HL-60 (cell line): Measurements from ENCODE around the gene ISG15.
A peak's percentile ranks its signal among the peaks of the same experiment; 100 is the strongest.

ENCODE experiments used
- DNase-seq, 2 experiments: peaks; one replicate each; pipeline ENCODE4 v3.0.0-alpha.2; 2010 to 2020; ENCODE audit warnings: low read depth in 1 of 2, low spot score in 1 of 2
- H3K27ac ChIP-seq: fragments of 250-450 bp; sonication (Bioruptor Pico); replicated peaks from 2 replicates; pipeline ENCODE4 v1.5.1; 2020; ENCODE audit warnings: mild to moderate bottlenecking, moderate library complexity
- H3K27me3 ChIP-seq: fragments of 250-450 bp; sonication (Bioruptor Pico); 2 replicates; pipeline ENCODE4 v1.5.1; 2021; ENCODE audit warnings: mild to moderate bottlenecking, moderate library complexity; ENCODE audit not compliant: insufficient read depth, poor library complexity, severe bottlenecking
- H3K4me3 ChIP-seq: replicated peaks from 2 replicates; pipeline ENCODE4 v1.5.1; 2011; ENCODE audit warnings: mild to moderate bottlenecking, control low read depth, low read length; ENCODE audit not compliant: insufficient read depth
- GABPA ChIP-seq: IDR thresholded peaks from 2 replicates; pipeline ENCODE4 v1.6.1; 2012; ENCODE audit warnings: low read depth
- POLR2AphosphoS5 ChIP-seq: IDR thresholded peaks from 2 replicates; pipeline ENCODE4 v1.6.1; 2012; ENCODE audit warnings: low read depth
- SPI1 ChIP-seq: IDR thresholded peaks from 2 replicates; pipeline ENCODE4 v1.6.1; 2012; ENCODE audit warnings: low read depth, mild to moderate bottlenecking, borderline replicate concordance
- TF ChIP-seq, protein P1 (sequence below): IDR thresholded peaks from 2 replicates; pipeline ENCODE4 v1.6.1; 2012; ENCODE audit warnings: low read depth; ENCODE audit not compliant: insufficient replicate concordance
- TF ChIP-seq, protein P2 (sequence below): IDR thresholded peaks from one replicate; pipeline ENCODE4 v1.5.1; 2011; ENCODE audit warnings: low read length, control low read depth, inconsistent platforms; ENCODE audit not compliant: insufficient read depth

ISG15 gene

DNA sequence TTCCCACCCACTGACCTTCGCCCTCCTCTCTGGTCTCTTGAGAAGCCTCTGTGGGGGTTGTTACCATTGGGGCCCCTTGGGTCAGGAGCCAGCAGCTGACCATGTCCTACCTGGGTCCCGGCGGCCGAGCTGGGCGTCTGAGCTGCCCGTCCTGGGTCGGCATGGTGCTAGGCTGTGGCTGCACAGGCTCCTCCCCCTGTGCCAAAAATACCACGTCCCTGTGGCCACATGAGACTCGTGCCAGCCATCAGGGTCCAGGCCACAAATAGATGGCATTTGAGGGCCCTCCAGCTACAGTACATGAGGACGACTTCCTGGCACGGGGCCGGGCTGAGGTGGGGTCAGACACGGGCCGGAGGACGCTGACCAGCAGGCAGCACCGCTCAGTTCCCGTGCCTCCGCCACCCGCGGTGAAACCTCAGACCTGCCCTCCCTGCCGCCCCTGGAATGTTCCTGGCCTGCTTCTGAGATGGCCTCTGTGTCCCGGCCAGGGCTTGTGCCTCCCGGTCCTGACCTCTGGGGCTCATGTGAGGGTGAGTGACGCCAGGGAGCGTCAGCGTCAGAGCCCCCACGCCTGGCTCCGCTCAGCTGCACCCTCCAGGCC, 31.2 kb upstream of the ISG15 start, which contains the start of gene PERM1:
PERM1 (minus strand) TSS at position 139 of the 604 bp plus-strand sequence. CDS start 1,064 bp downstream, outside the sequence.
- no peak within 1 kb of the TSS for H3K27ac ChIP-seq
- no peak for TF ChIP-seq GABPA
- TF ChIP-seq SPI1, result no peak
- TF ChIP-seq, protein P1, sequence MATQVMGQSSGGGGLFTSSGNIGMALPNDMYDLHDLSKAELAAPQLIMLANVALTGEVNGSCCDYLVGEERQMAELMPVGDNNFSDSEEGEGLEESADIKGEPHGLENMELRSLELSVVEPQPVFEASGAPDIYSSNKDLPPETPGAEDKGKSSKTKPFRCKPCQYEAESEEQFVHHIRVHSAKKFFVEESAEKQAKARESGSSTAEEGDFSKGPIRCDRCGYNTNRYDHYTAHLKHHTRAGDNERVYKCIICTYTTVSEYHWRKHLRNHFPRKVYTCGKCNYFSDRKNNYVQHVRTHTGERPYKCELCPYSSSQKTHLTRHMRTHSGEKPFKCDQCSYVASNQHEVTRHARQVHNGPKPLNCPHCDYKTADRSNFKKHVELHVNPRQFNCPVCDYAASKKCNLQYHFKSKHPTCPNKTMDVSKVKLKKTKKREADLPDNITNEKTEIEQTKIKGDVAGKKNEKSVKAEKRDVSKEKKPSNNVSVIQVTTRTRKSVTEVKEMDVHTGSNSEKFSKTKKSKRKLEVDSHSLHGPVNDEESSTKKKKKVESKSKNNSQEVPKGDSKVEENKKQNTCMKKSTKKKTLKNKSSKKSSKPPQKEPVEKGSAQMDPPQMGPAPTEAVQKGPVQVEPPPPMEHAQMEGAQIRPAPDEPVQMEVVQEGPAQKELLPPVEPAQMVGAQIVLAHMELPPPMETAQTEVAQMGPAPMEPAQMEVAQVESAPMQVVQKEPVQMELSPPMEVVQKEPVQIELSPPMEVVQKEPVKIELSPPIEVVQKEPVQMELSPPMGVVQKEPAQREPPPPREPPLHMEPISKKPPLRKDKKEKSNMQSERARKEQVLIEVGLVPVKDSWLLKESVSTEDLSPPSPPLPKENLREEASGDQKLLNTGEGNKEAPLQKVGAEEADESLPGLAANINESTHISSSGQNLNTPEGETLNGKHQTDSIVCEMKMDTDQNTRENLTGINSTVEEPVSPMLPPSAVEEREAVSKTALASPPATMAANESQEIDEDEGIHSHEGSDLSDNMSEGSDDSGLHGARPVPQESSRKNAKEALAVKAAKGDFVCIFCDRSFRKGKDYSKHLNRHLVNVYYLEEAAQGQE, result no peak
- TF ChIP-seq POLR2AphosphoS5, result no peak
- TF ChIP-seq, protein P2, sequence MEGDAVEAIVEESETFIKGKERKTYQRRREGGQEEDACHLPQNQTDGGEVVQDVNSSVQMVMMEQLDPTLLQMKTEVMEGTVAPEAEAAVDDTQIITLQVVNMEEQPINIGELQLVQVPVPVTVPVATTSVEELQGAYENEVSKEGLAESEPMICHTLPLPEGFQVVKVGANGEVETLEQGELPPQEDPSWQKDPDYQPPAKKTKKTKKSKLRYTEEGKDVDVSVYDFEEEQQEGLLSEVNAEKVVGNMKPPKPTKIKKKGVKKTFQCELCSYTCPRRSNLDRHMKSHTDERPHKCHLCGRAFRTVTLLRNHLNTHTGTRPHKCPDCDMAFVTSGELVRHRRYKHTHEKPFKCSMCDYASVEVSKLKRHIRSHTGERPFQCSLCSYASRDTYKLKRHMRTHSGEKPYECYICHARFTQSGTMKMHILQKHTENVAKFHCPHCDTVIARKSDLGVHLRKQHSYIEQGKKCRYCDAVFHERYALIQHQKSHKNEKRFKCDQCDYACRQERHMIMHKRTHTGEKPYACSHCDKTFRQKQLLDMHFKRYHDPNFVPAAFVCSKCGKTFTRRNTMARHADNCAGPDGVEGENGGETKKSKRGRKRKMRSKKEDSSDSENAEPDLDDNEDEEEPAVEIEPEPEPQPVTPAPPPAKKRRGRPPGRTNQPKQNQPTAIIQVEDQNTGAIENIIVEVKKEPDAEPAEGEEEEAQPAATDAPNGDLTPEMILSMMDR, result no peak
- DNase-seq, result no peak
- peaks cover 34% of the 10 kb centered on the region for H3K27me3 ChIP-seq
- H3K4me3 ChIP-seq, result no peak within 1 kb of the TSS

DNA sequence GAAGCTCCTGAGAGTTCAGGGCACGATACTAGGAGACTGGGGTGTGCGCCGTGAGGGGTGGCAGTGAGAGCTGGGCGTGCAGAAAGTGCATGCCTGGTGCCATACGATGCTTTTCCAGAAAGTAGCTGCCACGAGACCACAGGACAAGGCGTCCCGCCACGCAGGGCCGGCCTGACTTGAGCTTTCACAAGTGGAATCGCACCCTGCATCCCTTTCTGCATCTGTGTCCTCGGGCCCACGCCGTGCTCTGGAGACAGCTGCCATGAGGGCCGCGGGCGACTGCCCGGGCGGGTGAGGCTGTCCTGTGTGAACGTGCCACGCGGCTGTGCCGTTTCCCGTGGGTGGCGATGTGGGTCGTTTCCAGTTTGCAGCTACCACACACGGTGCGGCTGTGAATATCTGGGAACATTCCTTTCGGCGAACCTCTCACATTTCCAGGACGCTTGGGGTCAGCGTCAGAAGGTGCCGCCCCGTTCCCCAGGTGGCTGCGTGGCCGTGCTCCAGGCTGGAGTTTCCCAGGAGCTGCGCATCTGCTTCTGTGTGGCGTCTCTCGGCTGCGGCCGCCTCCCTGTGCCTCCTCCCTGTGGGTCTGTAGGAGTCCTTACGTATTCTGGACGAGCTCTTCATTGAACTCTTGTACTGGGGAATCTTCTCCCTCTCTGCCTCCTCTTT, 30.4 kb upstream of the ISG15 start:
- no peak for DNase-seq
- no peak overlapping the region for H3K4me3 ChIP-seq
- H3K27ac ChIP-seq, result no peak overlapping the region
- peaks cover 34% of the 10 kb centered on the region for H3K27me3 ChIP-seq
- TF ChIP-seq, protein P1, result no peak
- TF ChIP-seq, protein P2, result no peak
- no peak for TF ChIP-seq POLR2AphosphoS5
- no peak for TF ChIP-seq GABPA
- TF ChIP-seq SPI1, result no peak

- Histone ChIP-seq H3K27me3 (peaks cover 34% of the 10 kb centered on the region), H3K27ac (no peak overlapping the region), H3K4me3 (no peak overlapping the region)
- DNase-seq, result no peak
- TF ChIP-seq, protein P1, result no peak
- TF ChIP-seq POLR2AphosphoS5, result no peak
- TF ChIP-seq, protein P2, result peak; percentile 37
- no peak for TF ChIP-seq SPI1
- no peak for TF ChIP-seq GABPA
Measured at GRCh38 chr1:983798-984475, 29.4 kb upstream of the ISG15 start.
